ENCODE data around the gene SLC39A11.

The SLC39A11 gene

DNA sequence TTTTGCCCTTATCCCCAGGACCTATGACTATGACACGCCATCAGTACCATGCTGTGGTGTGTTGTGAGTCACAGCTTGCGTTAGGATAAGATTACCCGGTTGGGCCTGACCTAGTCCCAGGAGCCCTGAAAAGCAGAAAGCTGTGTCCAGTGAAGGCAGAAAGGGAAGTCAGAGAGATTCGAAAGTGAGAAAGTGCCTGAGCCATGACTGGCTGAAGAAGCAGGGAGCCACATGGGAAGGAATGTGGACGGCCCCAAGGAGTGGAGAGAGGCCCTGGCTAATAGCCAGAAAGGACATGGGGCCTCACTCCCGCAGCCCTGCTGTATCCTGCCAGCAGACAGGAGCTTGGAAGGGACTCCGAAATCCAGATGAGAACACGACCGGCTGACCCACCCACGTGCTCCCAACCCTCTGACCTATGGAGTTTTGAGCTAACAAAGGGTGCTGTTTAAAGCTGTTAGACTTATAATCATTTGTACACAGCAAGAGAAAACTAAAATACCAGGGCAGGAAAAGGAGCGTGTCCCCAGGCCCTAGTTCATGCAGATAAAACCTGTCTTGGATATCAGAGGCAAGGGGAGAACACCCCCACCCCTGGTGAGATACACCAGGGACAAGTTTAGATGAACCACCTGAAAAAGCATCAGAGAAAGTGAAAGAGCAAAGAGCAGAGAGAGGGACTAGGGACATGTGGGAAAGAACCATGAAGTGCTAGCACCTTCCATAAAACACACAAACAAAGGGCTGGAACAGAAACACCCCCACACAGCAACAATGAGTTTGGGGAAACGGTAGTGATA, 115.3 kb downstream of the SLC39A11 start:
- peak; percentile 87 for DNase-seq (ENCODE audit: low read depth)

DNA sequence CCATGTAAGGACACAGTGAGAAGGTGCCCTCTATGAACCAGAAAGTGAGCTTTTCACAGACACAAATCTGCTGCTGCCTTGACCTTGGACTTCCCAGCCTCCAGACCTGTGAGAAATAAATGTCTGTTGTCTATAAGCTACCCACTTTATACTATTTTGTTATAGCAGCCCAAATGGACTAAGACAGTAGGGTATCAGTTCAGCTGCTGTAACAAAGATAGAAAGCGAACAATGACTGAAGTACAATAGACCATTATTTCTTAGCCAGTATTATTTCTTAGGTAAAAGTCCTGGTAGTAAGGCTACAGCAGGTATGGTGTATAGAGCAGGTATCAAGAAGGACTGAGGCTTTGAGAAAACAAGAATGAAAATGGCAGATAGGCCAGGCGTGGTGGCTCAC, 117.0 kb downstream of the SLC39A11 start:
- DNase-seq (ENCODE audit: low read depth) = no peak

DNA sequence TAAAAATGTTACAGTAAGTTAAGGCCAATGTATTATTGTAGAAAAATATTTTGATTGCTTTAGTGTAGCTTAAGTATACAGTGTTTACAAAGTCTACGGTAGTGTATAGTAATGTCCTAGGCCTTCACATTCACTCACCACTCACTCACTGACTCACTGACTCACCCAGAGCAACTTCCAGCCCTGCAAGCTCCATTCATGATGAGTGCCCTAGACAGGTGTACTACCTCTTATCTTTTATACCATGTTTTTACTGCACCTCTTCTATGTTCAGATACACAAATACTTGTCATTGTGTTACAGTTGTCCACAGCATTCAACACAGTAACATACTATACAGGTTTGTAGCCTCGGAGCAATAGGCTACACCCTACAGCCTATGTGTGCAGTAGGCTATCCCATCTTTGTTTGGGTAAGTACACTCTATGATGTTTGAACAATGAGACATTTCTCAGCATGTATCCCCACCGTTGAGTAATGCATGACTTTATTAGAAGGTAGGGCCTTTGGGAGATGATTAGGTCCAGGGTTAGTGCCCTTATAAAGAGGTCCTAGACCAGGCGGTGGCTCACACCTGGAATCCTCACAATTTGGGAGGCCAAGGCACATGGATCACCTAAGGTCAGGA, 117.8 kb downstream of the SLC39A11 start:
- DNase-seq (ENCODE audit: low read depth) = no peak

DNA sequence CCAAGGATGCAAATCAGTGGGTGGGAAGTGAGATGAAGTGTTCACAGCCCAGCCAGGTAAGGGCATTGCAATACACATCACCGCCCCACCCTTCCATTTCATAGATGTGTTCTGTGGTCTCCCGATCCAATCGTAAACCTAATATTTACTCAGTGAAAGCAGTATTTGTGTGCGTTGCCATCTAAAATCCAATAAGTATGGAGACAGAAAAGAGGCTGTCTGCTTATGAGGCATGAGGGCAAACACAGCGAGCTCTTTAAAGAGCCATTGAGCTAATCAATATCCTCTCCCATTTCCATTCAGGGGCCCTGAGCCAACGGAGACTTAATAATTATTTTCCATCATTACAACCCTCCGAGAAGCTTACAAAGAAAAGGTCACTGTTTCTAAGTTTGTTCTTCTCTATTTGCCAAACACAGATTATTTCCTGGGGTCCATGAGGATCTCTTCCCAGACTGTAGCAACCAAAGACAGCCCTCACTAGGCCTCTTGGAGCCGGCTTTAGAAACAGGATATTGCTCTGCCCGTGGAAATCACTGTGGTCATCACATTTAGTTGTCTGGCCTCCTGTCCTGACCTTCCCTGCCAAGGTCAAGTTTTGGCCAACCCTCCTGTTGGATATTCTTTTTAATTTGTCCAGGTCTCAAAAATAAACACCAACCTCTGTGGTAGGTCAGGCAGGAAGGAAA, 120.1 kb downstream of the SLC39A11 start:
- no peak for DNase-seq (ENCODE audit: low read depth)

DNA sequence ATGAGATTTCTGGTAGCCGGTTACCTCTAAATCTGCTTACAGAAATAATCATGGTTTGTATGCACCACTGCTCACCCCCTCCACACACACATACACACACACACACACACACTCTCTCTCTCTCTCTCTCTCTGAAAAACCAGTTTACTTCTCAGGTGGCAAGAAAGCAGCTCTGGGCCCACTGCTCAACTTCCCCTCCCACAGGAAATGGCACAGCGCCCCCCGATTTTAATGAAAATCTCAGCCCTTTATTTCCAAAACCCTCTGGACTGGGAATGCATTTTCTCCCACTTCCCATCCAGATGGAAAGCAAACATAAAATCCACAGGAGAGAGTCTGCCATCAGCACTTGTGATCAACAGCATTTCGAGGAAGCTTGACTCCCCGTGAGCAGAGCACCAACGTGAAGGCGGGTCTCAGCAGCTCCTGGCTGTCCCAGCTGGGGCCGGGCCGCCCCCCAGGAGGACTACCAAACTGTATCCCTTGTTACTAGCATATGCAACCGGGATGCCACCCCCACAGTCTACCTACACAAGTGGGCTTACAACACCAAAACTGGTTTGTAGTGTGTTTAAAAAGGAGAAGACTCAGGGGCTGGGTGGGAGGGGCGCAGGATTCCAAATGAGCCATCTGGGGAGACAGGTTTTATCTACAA, 121.1 kb downstream of the SLC39A11 start:
- no peak for DNase-seq (ENCODE audit: low read depth)

DNA sequence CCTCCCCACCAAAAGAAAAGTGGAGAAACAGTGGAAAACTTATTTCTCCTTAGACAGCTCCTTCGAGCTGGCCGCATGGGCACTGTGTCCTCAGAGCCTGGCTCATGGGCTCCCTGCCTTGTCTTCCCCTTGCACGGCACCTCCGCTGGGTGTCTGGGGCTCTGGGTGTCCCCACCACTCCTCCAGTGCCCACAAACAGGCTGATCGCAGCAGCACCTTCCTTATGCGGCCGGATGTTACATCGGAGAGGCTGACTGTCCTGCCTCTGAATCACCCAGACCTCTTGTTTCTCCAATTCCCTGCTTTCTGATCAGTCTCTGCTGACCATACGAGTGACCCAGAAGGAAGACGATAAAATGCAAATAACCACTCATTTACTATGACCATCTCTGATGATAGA, 121.7 kb downstream of the SLC39A11 start:
- DNase-seq (ENCODE audit: low read depth) = no peak

DNA sequence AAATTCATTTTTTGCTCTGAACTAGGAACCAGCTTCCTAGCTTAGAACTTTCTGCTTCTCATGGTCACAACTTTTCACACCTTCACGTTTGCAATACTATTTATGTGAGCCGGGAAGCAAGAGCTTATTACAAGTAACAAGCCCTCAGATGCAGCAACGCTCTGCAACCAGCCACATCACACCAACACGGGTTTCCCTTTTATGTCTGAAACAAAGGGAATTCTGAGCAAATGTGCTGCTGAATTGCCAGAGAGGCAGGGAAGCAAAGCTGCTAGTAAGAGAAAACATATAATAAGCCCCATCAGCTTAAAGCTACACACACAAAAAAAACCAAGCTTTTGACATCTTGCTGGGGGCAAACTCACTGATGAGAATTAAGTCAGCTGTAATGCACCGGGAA, 122.2 kb downstream of the SLC39A11 start:
- no peak for DNase-seq (ENCODE audit: low read depth)

DNA sequence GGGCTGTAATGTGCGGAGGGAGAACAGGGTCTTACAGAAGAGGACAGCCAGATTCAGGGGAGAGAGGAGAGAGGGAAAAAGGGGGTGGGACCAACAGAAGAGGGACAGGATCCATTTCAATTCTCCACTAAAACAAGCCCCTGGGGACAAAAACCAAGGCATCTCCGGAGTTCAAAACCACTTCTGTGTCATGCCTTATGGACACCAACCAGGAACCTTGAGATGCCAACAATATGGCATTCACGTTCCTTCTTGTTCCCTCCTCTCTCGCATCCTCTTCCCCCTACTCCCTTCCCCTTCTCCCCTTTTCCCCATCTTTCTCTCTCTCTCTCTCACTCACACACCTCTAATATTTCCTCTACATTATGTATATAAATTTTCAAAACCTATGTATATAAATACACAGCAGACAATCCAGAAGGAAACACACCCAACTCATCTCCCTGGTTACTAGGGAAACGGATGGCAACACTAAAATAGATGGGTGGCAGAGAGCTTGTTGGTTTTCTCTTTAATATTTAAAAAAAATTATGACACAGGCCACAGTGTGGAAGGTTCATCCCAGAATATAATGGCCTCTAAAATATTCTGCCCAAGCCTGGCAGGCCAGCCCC, 123.1 kb downstream of the SLC39A11 start:
- DNase-seq (ENCODE audit: low read depth) = no peak

DNA sequence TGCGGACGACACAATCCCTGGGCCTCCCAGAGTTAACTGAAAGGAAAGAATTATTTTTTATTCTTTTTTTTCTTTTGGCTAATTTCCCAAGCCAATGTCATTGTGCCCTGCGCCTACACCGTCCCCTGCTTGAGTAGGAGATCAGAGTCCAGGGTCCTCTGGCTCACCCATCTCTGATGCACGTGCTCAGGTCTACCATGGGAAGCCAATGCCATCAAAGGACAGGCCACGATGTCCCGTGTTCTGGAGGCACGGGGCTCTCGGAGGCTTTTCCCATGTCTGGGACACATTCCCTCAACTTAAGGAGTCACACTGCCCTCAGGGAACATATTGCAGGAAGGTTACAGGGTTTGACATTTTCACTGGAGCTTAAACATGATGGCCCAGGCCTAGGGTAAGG, 123.7 kb downstream of the SLC39A11 start:
- no peak for DNase-seq (ENCODE audit: low read depth)

DNA sequence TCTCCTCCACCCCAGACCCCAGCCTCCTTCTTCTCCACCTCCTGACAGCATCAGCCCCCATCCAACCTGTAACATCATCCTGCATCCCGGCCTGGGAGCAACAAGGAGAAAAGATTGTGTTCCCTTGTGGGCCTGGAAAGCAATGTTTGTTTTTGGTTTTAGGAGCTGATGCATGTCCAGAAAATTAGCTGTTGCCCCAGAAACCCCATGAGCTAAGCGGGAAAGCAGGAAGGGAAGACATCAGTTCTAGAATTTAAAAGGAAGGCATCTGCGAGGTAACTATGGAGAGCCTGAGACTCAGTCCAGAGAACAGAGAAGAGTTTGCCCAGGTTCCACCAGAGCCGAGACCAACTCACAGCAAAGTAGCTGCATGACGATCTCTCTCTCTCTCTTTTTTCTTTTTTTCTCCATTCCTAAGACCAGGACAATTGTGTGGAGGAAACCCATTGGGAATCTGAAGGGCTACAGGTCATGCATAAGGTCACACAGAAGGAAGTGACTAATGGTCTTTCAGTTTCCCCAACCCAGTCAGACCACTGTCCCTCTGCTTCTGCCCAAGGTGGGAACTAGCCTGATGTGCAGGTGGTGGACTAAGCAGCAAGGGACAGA, 124.4 kb downstream of the SLC39A11 start:
- DNase-seq (ENCODE audit: low read depth) = peak; percentile 25

DNA sequence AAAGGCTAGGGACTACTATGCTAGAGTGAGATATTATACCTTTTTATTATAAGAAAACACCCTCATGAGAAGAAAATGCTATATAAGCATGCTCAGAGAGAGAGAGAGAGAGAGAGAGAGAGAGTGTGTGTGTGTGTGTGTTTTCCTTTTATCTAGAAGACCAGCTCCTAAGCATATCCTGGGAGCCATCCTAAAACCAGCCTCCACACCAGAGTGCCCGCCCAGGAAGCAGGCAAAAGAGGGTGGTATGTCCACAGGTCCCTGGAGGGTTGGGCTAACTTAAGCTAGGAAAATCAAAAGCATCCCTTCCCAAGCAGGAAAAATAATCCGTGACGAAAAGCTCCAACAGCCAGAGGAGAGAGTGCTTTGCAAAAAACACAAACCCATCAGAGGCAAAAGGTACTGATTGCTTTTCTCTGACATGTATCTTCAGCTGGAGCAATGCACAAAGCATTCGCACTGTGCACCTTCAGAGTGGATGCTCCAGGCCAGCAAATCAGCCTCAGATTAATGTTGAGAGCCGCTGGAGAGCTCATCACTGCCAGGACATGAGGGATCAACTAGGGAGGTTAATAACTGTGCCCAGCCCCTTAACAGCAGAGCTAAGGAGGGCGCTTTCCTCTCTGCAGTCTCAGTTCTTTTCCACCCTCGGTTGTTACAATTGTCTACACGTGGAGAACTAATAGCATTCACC, 125.1 kb downstream of the SLC39A11 start:
- no peak for DNase-seq (ENCODE audit: low read depth)

DNA sequence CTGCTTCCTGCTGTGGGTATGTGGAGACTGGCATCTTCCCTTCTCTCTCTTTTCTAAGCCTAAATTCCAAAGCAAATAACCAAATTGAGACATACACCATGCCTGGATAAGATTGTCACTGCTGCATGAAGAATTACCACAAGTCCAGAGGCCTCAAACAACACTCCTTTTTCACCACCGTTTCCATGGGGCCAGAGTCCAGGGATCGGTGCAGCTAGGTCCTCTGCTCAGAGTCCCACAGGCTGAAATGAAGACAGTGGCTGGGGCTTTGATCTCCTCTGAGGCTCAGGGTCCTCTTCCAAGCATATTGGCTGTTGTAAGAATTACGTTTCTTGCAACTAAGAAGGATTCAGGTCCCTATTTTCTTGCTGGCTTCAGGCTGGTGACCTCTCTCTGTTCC, 130.4 kb downstream of the SLC39A11 start:
- DNase-seq (ENCODE audit: low read depth) = no peak

DNA sequence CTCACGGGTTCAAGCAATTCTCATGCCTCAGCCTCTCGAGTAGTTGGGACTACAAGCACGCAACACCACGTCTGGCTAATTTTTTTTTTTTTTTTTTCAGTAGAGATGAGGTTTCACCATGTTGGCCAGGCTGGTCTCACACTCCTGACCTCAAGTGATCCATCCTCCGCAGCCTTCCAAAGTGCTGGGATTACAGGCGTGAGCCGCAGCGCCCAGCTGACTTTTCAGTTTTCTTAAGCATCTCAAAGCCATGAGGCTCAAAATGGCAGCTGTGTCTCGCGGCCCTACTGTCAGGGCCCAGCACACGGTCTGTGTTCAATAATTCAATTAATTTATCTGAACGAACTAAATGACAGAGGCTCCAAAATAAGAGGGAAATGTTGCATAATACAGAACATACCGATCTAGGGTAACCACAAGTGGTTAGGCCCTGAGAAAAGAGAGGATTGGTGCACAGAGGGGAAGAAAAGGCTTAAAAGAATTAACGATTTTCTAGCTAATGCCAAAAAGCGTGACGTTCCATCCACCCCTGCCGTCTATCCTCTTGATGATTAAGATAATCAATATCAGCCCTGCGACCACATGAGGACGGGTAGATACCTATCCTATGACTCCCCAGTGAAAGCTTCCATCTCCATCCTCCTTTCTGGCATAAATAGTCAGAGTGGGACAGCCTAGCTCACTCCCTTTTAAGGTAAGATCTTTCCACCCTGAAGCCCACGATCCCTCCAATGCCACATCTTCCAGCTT, 136.9 kb downstream of the SLC39A11 start:
- no peak for DNase-seq (ENCODE audit: low read depth)

DNA sequence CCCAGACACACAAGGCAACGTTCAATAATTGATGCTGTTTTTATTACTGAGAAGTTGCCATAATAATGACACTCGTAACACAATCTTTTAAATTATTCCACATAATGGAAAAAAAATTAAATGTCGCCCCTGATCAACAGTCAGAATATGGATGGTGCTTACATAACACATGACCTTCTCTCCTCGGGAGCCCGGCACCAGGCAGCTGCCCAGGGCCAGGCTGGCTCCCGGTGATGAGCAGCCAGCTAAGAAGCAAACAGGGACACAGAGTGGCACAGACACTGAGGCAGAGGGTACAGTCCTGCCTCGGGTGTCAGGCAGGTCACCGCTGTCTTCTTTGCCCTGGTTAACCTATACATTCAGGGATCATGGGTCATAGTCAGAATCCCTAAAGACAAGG, 137.9 kb downstream of the SLC39A11 start:
- no peak for DNase-seq (ENCODE audit: low read depth)

DNA sequence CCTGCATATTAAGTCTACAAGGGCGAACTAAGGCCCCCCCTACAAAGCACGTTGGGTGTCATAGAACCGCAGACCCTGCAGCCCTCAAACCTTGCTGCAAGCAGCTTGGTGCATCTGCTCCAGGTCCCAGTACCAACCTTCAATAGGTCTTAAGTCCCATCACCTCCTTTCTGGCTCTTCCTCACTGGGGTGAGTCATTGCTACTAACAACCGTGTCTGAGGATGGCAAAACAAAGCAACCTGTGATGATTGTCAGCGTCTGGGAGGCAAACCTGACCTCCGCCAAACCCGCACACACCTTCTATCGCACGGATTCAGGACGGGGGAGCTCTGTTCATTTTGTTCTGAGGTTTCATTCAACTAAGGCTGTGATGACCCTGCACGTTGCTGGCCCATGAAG, 138.9 kb downstream of the SLC39A11 start:
- no peak for DNase-seq (ENCODE audit: low read depth)

DNA sequence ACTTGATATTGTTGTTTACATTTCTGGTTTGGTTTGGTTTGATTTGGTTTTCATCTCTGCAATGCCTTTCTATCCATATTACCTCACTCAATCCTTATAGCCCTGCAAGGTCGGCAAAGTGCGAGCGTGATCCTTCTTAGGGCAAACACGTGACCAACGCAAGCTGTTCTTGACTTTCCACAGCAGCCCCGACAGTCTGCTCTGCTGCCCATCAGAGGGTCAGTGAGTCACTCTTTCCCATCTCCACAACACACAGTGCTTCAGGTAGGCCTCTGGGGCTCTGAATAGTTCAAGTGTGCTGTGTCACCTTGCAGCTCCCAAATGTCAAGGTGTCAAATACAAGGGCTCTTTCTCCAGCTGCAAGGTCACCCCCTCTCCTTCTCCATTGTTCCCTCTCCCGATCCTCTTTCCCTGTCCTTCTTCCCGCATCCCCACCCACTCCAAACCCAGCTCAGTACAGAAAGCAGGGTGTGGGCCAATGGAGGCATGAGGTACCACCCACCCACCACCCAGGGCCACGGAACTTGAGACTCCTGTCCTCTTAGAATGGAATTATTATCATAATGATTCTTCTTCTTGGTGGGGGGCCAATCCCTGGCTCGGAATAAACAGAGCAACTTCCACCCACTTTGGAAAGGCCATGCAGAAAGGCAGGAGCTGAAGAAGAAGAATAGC, 139.7 kb downstream of the SLC39A11 start:
- DNase-seq (ENCODE audit: low read depth) = no peak

DNA sequence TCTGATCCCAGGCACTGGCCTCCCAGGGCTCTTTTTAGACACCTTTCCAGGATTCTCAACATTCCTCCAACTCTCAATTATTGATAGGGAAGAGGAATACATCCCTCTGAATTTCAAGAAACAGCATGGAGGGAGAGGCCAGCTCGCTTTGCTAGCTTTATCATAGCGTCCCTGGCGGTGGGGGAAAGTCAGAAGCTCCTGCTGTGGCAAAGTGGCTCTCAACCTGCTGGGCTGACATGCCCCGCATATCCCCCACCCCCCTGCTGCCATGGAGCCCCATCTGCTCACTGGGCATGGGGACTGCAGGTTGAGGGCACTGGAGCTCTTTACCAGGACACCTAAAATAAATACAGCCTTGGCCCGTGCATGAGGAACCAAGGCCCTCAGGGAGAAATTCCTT, 140.3 kb downstream of the SLC39A11 start:
- no peak for DNase-seq (ENCODE audit: low read depth)

DNA sequence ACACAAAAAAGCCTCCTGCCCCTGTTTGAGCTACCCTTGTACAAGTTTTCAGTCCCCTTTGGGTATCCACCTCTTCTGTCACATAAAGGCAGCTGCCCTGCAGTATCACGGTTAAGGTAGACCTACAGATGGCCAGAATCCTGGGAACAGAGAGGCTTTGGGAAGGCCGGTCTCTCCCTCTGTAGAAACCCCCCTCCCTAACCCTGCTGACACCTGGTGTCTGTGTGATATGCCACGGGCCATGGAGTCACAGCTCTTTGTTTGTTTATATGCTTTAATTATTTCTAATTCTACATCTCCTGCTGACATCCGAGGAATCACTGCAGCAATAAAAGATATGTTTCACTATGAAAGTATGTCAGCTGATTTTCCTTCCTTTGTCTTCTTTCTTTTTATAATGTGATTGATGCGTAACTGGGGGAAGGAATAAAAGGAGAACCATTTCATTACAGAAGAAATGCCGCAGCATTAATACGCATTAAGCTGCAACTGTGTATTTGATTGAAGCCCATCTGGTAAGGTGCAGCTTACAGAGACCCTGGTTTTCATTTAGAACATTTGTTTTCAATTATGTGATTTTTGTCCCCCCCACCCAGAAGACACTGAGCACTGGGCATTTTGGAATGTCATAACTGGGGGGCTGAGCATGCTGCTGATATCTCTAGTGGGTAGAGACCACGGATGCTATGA, 142.1 kb downstream of the SLC39A11 start:
- DNase-seq (ENCODE audit: low read depth) = no peak

DNA sequence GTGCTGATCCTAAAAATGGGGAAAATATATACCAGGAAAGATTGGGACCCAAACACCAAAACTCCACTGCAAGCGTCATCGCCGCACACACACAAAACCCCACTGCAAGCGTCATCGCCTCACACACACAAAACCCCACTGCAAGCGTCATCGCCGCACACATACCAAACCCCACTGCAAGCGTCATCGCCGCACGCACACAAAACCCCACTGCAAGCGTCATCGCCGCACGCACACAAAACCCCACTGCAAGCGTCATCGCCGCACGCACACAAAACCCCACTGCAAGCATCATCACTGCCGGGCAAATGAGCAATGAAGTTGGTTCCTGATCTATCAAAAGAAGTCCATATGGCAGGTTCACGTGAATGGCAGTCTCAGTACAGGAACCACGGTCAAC, 144.4 kb downstream of the SLC39A11 start:
- DNase-seq (ENCODE audit: low read depth) = no peak
